Type B pancreatic cell (in vitro differentiated cells): ENCODE results near the gene COQ8B. TPM values are rescaled to one million over a fixed set of nuclear protein-coding genes. Genes with fewer than 3 reads are reported as not detected.

Source experiments
- DNase-seq: peaks from one replicate; pipeline ENCODE4 v3.0.0; 2021; ENCODE audit warnings: mixed read lengths; ENCODE audit not compliant: unreplicated experiment; ENCODE audit errors: extremely low spot score
- H3K27ac Mint-ChIP-seq: 2 replicates; pipeline ENCODE4 v1.8.0; 2021; ENCODE audit warnings: mild to moderate bottlenecking, mixed read lengths
- H3K27me3 Mint-ChIP-seq: 2 replicates; pipeline ENCODE4 v1.8.0; 2021; ENCODE audit warnings: mixed read lengths
- H3K36me3 Mint-ChIP-seq: 2 replicates; pipeline ENCODE4 v1.8.0; 2021; ENCODE audit warnings: mixed read lengths
- H3K4me1 Mint-ChIP-seq: one replicate; pipeline ENCODE4 v1.8.0; 2021; ENCODE audit warnings: mixed read lengths; ENCODE audit not compliant: unreplicated experiment
- H3K4me3 Mint-ChIP-seq: 2 replicates; pipeline ENCODE4 v1.8.0; 2021; ENCODE audit warnings: mild to moderate bottlenecking, mixed read lengths
- H3K9me3 Mint-ChIP-seq: 2 replicates; pipeline ENCODE4 v1.8.0; 2021; ENCODE audit warnings: mixed read lengths
- CTCF ChIP-seq: fragments of 200-600 bp; sonication (generic); conservative IDR thresholded peaks from 2 replicates; pipeline ENCODE4 v1.5.0; 2021; ENCODE audit warnings: antibody characterized with exemption, mild to moderate bottlenecking
- total RNA-seq: library from RNA; stranded (reverse); gene quantifications from 2 replicates; pipeline ENCODE4 v1.2.1, GENCODE V29; 2021; ENCODE audit warnings: low replicate concordance

Gene COQ8B
- total RNA-seq, 1 donor from 2014 or later, result 48.4 TPM

GRCh38 chr19:40672573-40673299, 44.0 kb downstream of the COQ8B start:
- H3K27ac Mint-ChIP-seq, result no peak overlapping the region
- H3K36me3 Mint-ChIP-seq, result peaks cover 25% of the 10 kb centered on the region
- TF ChIP-seq CTCF, result no peak
- no peaks in the 10 kb centered on the region for H3K4me1 Mint-ChIP-seq
- DNase-seq, result no peak
- H3K27me3 Mint-ChIP-seq, result no peaks in the 10 kb centered on the region
- H3K4me3 Mint-ChIP-seq, result no peak overlapping the region
- peaks cover 8% of the 10 kb centered on the region for H3K9me3 Mint-ChIP-seq

GRCh38 chr19:40672038-40672437, 44.6 kb downstream of the COQ8B start:
- Mint-ChIP-seq H3K36me3 (peaks cover 22% of the 10 kb centered on the region), H3K9me3 (peaks cover 8% of the 10 kb centered on the region), H3K27ac (no peak overlapping the region), H3K4me1 (no peaks in the 10 kb centered on the region), H3K4me3 (no peak overlapping the region), H3K27me3 (no peaks in the 10 kb centered on the region)
- no peak for DNase-seq
- no peak for TF ChIP-seq CTCF

- Mint-ChIP-seq H3K4me3 (no peak overlapping the region), H3K36me3 (peaks cover 22% of the 10 kb centered on the region), H3K4me1 (no peaks in the 10 kb centered on the region), H3K9me3 (peaks cover 8% of the 10 kb centered on the region), H3K27ac (no peak overlapping the region), H3K27me3 (no peaks in the 10 kb centered on the region)
- DNase-seq, result no peak
- no peak for TF ChIP-seq CTCF
Observed at GRCh38 chr19:40671404-40671803, 45.3 kb downstream of the COQ8B start.

GRCh38 chr19:40668991-40669614, 47.6 kb downstream of the COQ8B start:
- TF ChIP-seq CTCF, result no peak
- Mint-ChIP-seq H3K36me3 (peaks cover 22% of the 10 kb centered on the region), H3K27ac (no peak overlapping the region), H3K9me3 (peaks cover 8% of the 10 kb centered on the region), H3K4me3 (no peak overlapping the region), H3K27me3 (no peaks in the 10 kb centered on the region), H3K4me1 (no peaks in the 10 kb centered on the region)
- no peak for DNase-seq

- H3K27ac Mint-ChIP-seq, result no peak overlapping the region
- H3K4me3 Mint-ChIP-seq, result no peak overlapping the region
- no peak for DNase-seq
- no peaks in the 10 kb centered on the region for H3K4me1 Mint-ChIP-seq
- TF ChIP-seq CTCF, result no peak
- no peaks in the 10 kb centered on the region for H3K27me3 Mint-ChIP-seq
- H3K9me3 Mint-ChIP-seq, result peaks cover 8% of the 10 kb centered on the region
- H3K36me3 Mint-ChIP-seq, result peaks cover 22% of the 10 kb centered on the region
Observed at GRCh38 chr19:40667602-40668001, 49.1 kb downstream of the COQ8B start.
